ENCODE results near the gene HSD11B2.

DNA sequence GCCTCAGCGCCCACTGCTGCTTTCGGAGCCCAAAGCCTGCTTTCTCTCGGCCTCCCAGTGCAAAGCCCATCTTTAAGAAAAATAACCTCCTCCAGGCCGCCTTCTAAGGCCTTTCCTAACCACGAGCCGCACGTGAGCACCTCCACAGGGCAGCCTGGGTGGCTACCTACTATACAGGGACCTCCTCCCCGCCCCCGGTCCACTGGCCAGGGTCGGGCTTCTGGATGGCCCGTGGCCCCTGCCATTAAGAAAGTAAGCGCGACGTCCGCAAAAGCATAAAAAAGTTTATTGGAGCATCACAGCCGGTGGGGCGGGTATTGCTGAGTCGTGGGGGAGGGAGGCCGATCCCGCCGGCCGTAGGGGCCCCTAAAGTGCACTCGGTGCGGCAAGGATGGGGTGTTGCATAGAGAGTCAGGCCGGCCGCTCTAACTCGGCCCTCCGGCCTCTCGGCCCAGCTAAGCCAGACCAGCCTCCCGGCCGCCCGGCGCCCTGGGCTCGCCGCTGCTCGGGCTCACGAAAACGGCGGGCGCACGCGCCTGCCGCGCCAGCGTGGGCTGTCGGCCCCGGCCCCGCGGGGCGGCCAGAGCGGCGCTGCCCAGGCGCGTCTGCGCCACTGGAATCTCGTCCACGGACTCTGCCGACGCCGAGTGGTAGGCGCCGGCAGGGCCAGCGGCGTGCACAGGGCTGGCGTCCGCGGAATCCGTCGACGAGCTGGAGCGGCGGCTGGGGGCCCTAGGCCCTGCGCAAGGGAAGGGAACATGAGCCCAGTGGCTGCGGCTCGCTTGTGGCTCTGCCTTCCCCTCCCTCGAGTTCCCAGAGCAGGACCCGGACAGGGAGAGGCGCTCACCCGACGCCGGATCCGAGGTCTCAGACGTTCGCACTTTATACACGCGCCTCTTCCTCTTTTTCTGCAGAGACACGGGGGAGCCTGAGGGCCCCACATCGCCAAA is 36.5 kb upstream of the HSD11B2 start:
- TF ChIP-seq SUZ12 (IDR thresholded peaks at IDR 0.05; ENCODE audit: extremely low read depth, insufficient read depth, insufficient read length) = no peak
- no peak for TF ChIP-seq YY1 (IDR thresholded peaks at IDR 0.05; ENCODE audit: insufficient read depth, insufficient read length)
- TF ChIP-seq ZNF274 (IDR thresholded peaks at IDR 0.05; ENCODE audit: low read depth, low read length) = no peak

All from NT2/D1 (cell line).